GM19238 (cell line): Measurements from ENCODE around the gene ENPP3.

ENCODE experiments used
- DNase-seq: peaks from one replicate; pipeline ENCODE4 v3.0.0; 2011; ENCODE audit warnings: low spot score; ENCODE audit not compliant: insufficient read length

Gene ENPP3

GRCh38 chr6:131765081-131765803, 128.1 kb downstream of the ENPP3 start:
- no peak for DNase-seq

GRCh38 chr6:131765804-131766135, 128.7 kb downstream of the ENPP3 start:
- no peak for DNase-seq

GRCh38 chr6:131766631-131767030, 129.5 kb downstream of the ENPP3 start:
- no peak for DNase-seq

GRCh38 chr6:131768964-131769363, 131.9 kb downstream of the ENPP3 start:
- DNase-seq: no peak

GRCh38 chr6:131769385-131770141, 132.5 kb downstream of the ENPP3 start:
- DNase-seq: no peak

- DNase-seq: no peak
Observed at GRCh38 chr6:131770776-131771175, 133.7 kb downstream of the ENPP3 start.

- no peak for DNase-seq
Observed at GRCh38 chr6:131773284-131773950, 136.3 kb downstream of the ENPP3 start.

- DNase-seq: no peak
Observed at GRCh38 chr6:131775886-131776285, 138.8 kb downstream of the ENPP3 start.

GRCh38 chr6:131776985-131777384, 139.9 kb downstream of the ENPP3 start:
- DNase-seq: no peak

GRCh38 chr6:131778169-131778568, 141.1 kb downstream of the ENPP3 start:
- DNase-seq: no peak

- DNase-seq: no peak
Observed at GRCh38 chr6:131779304-131779703, 142.2 kb downstream of the ENPP3 start.

- no peak for DNase-seq
Observed at GRCh38 chr6:131780600-131780999, 143.5 kb downstream of the ENPP3 start.

GRCh38 chr6:131781687-131782086, 144.6 kb downstream of the ENPP3 start:
- DNase-seq: no peak

- no peak for DNase-seq
Observed at GRCh38 chr6:131782764-131783163, 145.7 kb downstream of the ENPP3 start.

- no peak for DNase-seq
Observed at GRCh38 chr6:131784561-131784960, 147.5 kb downstream of the ENPP3 start.

- DNase-seq: no peak
Observed at GRCh38 chr6:131787079-131787478, 150.0 kb downstream of the ENPP3 start.

- DNase-seq: no peak
Observed at GRCh38 chr6:131787766-131788712, 150.9 kb downstream of the ENPP3 start.

- no peak for DNase-seq
Observed at GRCh38 chr6:131789219-131789618, 152.1 kb downstream of the ENPP3 start.

GRCh38 chr6:131791476-131791875, 154.4 kb downstream of the ENPP3 start:
- no peak for DNase-seq

- no peak for DNase-seq
Observed at GRCh38 chr6:131792091-131792496, 155.0 kb downstream of the ENPP3 start.

- DNase-seq: no peak
Observed at GRCh38 chr6:131795366-131795765, 158.3 kb downstream of the ENPP3 start.
